CD4-positive, CD25-positive, alpha-beta regulatory T cell (primary cell): ENCODE measurements around the gene SLC51A. TPM values are rescaled to one million over a fixed set of nuclear protein-coding genes. Genes with fewer than 3 reads are reported as not detected.
A peak's percentile ranks its signal among the peaks of the same experiment; 100 is the strongest.

Source experiments
- ATAC-seq, 2 donors: fragments of 150-1000 bp; cut with Tn5 transposase; one replicate each; pipeline ENCODE4 v1.10.0; 2021; ENCODE audit warnings: low read depth in 2 of 2, moderate number of reproducible peaks in 2 of 2, moderate library complexity in 1 of 2
- DNase-seq, 3 donors: peaks; one replicate each; pipeline versions ENCODE4 v3.0.0 to v3.0.0-alpha.2; 2012 to 2022; ENCODE audit warnings: mixed read lengths in 1 of 3
- H3K27ac ChIP-seq: one replicate; pipeline ENCODE4 v1.7.0; 2013; ENCODE audit warnings: mild to moderate bottlenecking, low read length; ENCODE audit not compliant: insufficient read depth, poor library complexity, severe bottlenecking
- H3K27me3 ChIP-seq: one replicate; pipeline ENCODE4 v1.7.0; 2013; ENCODE audit warnings: low read length; ENCODE audit not compliant: control insufficient read depth, insufficient read depth
- H3K36me3 ChIP-seq: one replicate; pipeline ENCODE4 v1.7.0; 2013; ENCODE audit warnings: mild to moderate bottlenecking, low read length, moderate library complexity; ENCODE audit not compliant: control insufficient read depth, insufficient read depth
- H3K4me1 ChIP-seq: 2 replicates; pipeline ENCODE4 v1.7.0; 2013; ENCODE audit warnings: mild to moderate bottlenecking, low read length; ENCODE audit not compliant: insufficient read depth, control insufficient read depth, poor library complexity, severe bottlenecking
- H3K4me3 ChIP-seq: one replicate; pipeline ENCODE4 v1.7.0; 2013; ENCODE audit warnings: low read depth, mild to moderate bottlenecking, low read length, moderate library complexity
- H3K9me3 ChIP-seq, 2 experiments: 1 replicate in 1 of 2; 2 replicates in 1 of 2; pipeline ENCODE4 v1.7.0; 2013; ENCODE audit warnings: low read length in 2 of 2, mild to moderate bottlenecking in 1 of 2, moderate library complexity in 1 of 2; ENCODE audit not compliant: control insufficient read depth in 2 of 2
- H3K27ac Mint-ChIP-seq, 3 donors: one replicate each; pipeline ENCODE4 v1.8.0; 2020 to 2022; ENCODE audit warnings: mild to moderate bottlenecking in 3 of 3, mixed read lengths in 3 of 3, moderate library complexity in 2 of 3
- H3K27me3 Mint-ChIP-seq: one replicate; pipeline ENCODE4 v1.8.0; 2022; ENCODE audit warnings: mild to moderate bottlenecking, mixed read lengths
- H3K36me3 Mint-ChIP-seq: one replicate; pipeline ENCODE4 v1.8.0; 2020; ENCODE audit warnings: mixed read lengths
- H3K4me1 Mint-ChIP-seq, 4 donors: one replicate each; pipeline ENCODE4 v1.8.0; 2020 to 2022; ENCODE audit warnings: mixed read lengths in 4 of 4, mild to moderate bottlenecking in 1 of 4
- H3K4me3 Mint-ChIP-seq, 4 donors: one replicate each; pipeline ENCODE4 v1.8.0; 2020 to 2022; ENCODE audit warnings: mild to moderate bottlenecking in 4 of 4, mixed read lengths in 4 of 4, moderate library complexity in 3 of 4
- H3K9me3 Mint-ChIP-seq, 7 donors: one replicate each; pipeline ENCODE4 v1.8.0; 2020 to 2022; ENCODE audit warnings: mixed read lengths in 7 of 7, mild to moderate bottlenecking in 3 of 7, moderate library complexity in 2 of 7
- polyA plus RNA-seq, 4 donors: library from polyadenylated mRNA; unstranded; fragments of 300-500 nt; fragmentation: Illumina TruSeq; gene quantifications; one replicate each; pipeline ENCODE4 v1.2.3, GENCODE V29; 2021
- total RNA-seq: library from RNA; stranded (reverse); gene quantifications from one replicate; pipeline ENCODE4 v1.2.3, GENCODE V29; 2022

The SLC51A gene
- total and polyA plus RNA-seq, 5 donors from 2014 or later, result 0.38 to 2.2 (median 0.63) TPM; not detected in 1

DNA sequence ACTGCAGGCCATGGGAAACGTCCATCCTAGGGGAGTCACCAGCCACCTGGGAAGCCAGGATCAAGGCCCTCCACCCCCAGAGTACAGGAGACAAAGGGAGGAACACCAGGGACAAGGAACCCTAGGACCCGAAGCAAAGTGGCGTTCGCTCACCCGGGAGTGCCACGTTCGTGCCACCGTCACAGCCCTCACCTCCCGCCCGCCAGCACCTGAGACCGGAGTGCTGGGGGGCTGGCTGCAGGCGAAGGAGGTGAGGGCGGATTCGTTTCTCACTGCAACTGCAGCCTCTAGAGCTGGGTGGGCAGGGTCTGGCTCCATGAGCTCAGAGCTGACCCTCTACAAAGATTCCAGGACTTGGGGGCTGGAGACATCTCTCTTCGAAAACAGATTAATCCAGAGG is 31.5 kb upstream of the SLC51A start:
- H3K4me3 Mint-ChIP-seq, result no peak overlapping the region
- no peak overlapping the region for H3K27ac Mint-ChIP-seq
- Histone ChIP-seq H3K27me3 (no peaks in the 10 kb centered on the region), H3K36me3 (no peaks in the 10 kb centered on the region), H3K27ac (peak overlapping the region; percentile 33), H3K9me3 (no peaks in the 10 kb centered on the region), H3K4me3 (no peak overlapping the region), H3K4me1 (peaks cover 54% of the 10 kb centered on the region)
- no peak for DNase-seq
- peaks cover 5 to 63% (median 35%) of the 10 kb centered on the region in 4 donors for H3K4me1 Mint-ChIP-seq
- peaks cover 5% of the 10 kb centered on the region for H3K27me3 Mint-ChIP-seq
- no peaks in the 10 kb centered on the region for H3K9me3 Mint-ChIP-seq
- ATAC-seq, result no peak
- H3K36me3 Mint-ChIP-seq, result no peaks in the 10 kb centered on the region

DNA sequence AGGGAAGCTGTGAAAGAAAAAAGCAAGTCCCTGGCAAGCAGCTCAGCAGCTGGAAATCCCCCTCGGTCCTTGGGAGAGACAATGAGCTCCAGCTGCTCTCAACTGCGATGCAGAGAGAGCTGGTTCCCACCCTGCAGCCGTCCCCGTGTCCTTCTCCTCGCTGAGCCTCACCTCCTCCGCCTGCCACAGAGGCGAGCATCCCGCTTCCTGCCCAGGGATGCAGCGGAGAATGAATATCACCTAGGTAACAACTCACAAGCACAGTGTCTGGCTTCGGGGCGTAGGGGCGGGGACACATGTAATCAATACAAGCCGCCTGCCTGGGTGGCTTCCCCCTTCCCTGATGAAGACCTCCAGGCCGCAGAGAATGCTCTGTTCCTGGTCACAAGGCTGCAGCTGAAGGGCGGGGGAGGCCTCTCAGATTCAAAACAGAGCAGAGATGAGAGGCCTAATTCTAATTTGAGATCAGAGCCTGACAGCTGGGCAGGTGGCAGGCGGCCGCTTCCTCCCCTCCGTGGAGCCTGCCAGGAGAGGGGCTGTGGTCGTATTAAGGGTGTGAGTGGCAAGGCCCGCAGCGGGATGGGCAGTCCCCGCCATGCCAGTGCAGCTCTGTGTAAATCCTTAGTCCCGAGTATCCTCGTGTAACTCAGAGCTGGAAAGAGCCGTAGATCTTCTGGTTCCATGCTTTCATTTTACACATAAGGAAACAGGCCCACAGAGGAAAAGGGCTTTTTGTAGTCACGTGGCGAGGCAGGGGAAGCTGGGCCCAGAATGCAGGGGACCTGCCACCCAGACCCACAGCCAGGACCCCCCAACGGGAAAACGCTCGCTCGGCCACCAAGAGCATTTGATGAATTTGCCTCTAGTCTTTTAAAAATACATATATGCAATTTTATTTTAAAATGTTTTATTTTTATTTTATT is 29.4 kb upstream of the SLC51A start:
- peak overlapping the region; percentile 89 for H3K27ac ChIP-seq
- peak overlapping the region; percentile 52 for H3K4me3 ChIP-seq
- H3K27me3 Mint-ChIP-seq, result peaks cover 5% of the 10 kb centered on the region
- peak in 2 of 3 donors; percentile 35 to 57 for DNase-seq
- peak overlapping the region; percentile 63 to 84 (median 76) for H3K4me3 Mint-ChIP-seq
- no peaks in the 10 kb centered on the region for H3K27me3 ChIP-seq
- peak overlapping the region; percentile 92 to 94 (median 93) for H3K27ac Mint-ChIP-seq
- no peaks in the 10 kb centered on the region for H3K9me3 ChIP-seq
- peaks cover 37% of the 10 kb centered on the region for H3K4me1 ChIP-seq
- H3K4me1 Mint-ChIP-seq, result peaks cover 3 to 54% (median 29%) of the 10 kb centered on the region in 4 donors
- H3K36me3 ChIP-seq, result no peaks in the 10 kb centered on the region
- peak; percentile 32 to 42 for ATAC-seq
- H3K9me3 Mint-ChIP-seq, result no peaks in the 10 kb centered on the region
- H3K36me3 Mint-ChIP-seq, result no peaks in the 10 kb centered on the region

DNA sequence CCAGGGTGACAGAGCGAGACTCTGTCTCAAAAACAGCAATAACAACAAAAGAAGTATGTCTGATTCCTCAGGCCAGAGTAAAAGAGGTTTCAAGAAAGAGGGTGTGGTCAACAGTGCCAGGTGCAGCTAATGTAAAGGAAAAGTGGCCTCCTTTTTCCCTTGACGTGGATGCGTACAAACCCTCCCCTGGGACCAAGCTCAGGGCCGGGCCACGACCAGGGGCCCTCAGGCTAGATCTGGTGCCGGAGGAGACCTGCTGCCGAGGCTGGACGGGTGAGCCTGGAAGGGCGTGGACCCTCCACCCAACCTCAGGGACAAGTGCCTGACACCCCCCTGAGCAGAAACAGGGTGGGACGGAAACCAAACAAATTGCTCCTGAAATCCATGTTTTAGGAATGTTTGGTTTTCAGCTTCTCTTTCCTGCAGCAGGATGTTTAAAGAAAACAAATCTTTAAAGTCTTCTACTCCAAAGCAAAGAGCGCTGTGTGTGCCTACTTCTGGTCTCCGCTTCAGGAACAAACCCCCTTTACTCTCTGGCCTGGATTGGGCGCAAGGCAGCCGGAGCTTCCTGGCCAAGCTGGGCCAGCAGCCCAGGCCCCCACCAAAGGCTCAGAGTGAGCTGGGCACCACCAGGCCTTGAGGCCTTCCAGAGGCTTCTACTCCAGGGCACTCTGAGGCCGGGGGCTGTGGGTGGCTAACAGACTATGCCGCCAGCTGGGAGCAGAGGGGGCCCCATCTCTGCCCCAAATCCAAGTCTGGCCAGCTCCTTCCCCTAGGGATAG is 26.6 kb upstream of the SLC51A start:
- Mint-ChIP-seq H3K4me1 (peaks cover 0 to 51% (median 30%) of the 10 kb centered on the region in 4 donors), H3K4me3 (no peak overlapping the region), H3K9me3 (no peaks in the 10 kb centered on the region), H3K27me3 (no peaks in the 10 kb centered on the region), H3K27ac (peak overlapping the region in 1 of 3 donors; percentile 67), H3K36me3 (no peaks in the 10 kb centered on the region)
- H3K27me3 ChIP-seq, result no peaks in the 10 kb centered on the region
- no peaks in the 10 kb centered on the region for H3K9me3 ChIP-seq
- ATAC-seq (no peak), DNase-seq (no peak)
- no peaks in the 10 kb centered on the region for H3K36me3 ChIP-seq
- peaks cover 46% of the 10 kb centered on the region for H3K4me1 ChIP-seq
- no peak overlapping the region for H3K27ac ChIP-seq
- no peak overlapping the region for H3K4me3 ChIP-seq

DNA sequence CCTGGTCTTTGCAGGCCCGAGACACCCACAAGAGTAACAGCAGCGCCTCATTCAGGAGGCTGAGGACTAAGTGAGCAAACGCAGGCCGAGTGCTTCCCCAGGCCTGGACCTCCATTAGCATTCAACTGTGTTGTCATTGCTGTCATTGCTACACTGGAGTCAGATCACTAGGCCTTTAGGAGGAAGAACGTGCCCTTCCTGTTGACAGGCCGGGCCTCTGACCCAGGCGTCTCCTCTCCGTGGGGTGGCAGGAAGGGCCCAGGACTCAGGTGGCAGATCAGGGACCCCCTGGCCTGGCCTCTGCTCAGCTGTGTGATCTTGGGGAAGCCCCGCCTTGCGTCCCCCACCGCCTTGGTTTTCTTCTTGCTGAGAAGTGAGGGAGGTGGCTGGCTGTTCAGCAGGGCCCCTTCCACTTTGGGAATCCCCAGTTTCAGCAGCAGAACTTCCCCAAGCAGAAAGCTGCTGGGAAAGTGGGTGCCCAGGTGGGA is 24.3 kb upstream of the SLC51A start:
- DNase-seq (peak; percentile 44 to 82 (median 53)), ATAC-seq (peak; percentile 23 to 29)
- Mint-ChIP-seq H3K9me3 (no peaks in the 10 kb centered on the region), H3K27me3 (no peaks in the 10 kb centered on the region), H3K4me3 (peak overlapping the region; percentile 44 to 80 (median 64)), H3K27ac (peak overlapping the region; percentile 94 to 99 (median 97)), H3K4me1 (peaks cover 0 to 52% (median 30%) of the 10 kb centered on the region in 4 donors), H3K36me3 (no peaks in the 10 kb centered on the region)
- Histone ChIP-seq H3K4me3 (peak overlapping the region; percentile 26), H3K27ac (peak overlapping the region; percentile 93), H3K27me3 (no peaks in the 10 kb centered on the region), H3K9me3 (no peaks in the 10 kb centered on the region), H3K4me1 (peaks cover 50% of the 10 kb centered on the region), H3K36me3 (no peaks in the 10 kb centered on the region)

DNA sequence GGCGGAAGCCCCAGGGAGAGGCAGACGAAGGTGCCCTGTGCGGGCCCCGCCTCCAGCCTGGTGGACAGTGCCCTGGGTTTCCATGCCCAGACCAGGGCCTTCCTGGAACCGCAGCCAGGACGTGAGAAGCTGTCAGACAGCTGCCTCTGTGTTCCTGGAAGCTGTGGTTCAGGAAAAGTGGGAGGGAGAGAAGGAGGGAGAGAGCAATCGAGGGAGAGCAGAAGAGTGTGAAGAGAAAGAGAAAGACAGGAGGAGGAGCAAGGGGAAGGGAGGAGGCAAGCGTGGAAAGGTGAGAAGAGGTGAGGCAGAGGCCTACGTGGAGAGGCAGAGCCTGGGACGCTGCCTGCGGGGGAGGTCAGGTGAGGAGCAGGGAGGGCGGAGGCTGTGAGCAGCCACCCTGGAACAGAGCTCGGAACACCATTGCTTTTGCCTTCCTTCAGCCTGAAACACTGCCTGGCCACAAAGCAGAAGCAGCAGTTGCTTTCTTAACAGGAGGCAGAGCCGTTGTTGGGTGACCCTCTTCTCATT is 23.7 kb upstream of the SLC51A start:
- H3K27ac ChIP-seq, result peak overlapping the region; percentile 93
- DNase-seq (peak in 1 of 3 donors; percentile 52), ATAC-seq (peak in 1 of 2 donors; percentile 23)
- no peaks in the 10 kb centered on the region for H3K27me3 ChIP-seq
- peaks cover 46% of the 10 kb centered on the region for H3K4me1 ChIP-seq
- no peaks in the 10 kb centered on the region for H3K9me3 ChIP-seq
- peak overlapping the region; percentile 44 to 77 (median 60) for H3K4me3 Mint-ChIP-seq
- peak overlapping the region; percentile 26 for H3K4me3 ChIP-seq
- no peaks in the 10 kb centered on the region for H3K36me3 ChIP-seq
- no peaks in the 10 kb centered on the region for H3K9me3 Mint-ChIP-seq
- peak overlapping the region; percentile 94 to 99 (median 97) for H3K27ac Mint-ChIP-seq
- H3K27me3 Mint-ChIP-seq, result no peaks in the 10 kb centered on the region
- peaks cover 0 to 49% (median 27%) of the 10 kb centered on the region in 4 donors for H3K4me1 Mint-ChIP-seq
- no peaks in the 10 kb centered on the region for H3K36me3 Mint-ChIP-seq

DNA sequence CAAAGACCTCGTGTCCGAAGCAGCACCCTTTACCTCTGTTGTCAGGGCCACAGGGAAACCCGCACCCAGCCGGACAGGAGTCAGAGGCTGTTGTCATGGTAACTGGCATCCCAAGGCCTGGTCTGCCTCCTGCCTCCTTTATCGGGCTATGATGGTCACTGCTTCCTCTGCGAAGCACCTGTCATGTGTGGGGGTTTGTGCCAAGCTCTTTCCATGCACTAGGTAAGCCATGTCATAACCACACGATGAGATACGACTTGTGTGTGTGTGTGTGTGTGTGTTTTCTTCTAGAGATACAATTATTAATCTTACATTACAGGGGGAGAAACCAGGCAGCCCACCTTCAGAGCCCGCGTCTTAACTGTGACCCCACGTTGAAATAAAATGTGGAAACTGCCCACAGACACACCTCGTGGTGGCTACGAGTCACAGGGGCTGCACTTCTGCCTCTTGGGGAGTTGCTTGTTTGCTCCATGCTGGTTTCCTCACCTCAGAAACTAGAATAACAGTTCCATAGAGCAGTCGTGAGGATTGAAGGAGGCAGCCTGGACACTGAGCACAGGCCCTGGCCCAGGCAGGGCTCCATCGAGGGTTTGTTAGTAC is 23.1 kb upstream of the SLC51A start:
- peaks cover 0 to 45% (median 27%) of the 10 kb centered on the region in 4 donors for H3K4me1 Mint-ChIP-seq
- H3K9me3 Mint-ChIP-seq, result no peaks in the 10 kb centered on the region
- H3K9me3 ChIP-seq, result no peaks in the 10 kb centered on the region
- H3K27me3 Mint-ChIP-seq, result no peaks in the 10 kb centered on the region
- peak overlapping the region; percentile 93 for H3K27ac ChIP-seq
- H3K27me3 ChIP-seq, result no peaks in the 10 kb centered on the region
- H3K4me1 ChIP-seq, result peaks cover 46% of the 10 kb centered on the region
- no peaks in the 10 kb centered on the region for H3K36me3 ChIP-seq
- ATAC-seq, result no peak
- no peaks in the 10 kb centered on the region for H3K36me3 Mint-ChIP-seq
- peak overlapping the region in 3 of 4 donors; percentile 7 to 77 (median 41) for H3K4me3 Mint-ChIP-seq
- peak overlapping the region; percentile 94 to 99 (median 97) for H3K27ac Mint-ChIP-seq
- no peak for DNase-seq
- no peak overlapping the region for H3K4me3 ChIP-seq
